ENCODE measurements around the gene BTBD9.

Gene BTBD9

DNA sequence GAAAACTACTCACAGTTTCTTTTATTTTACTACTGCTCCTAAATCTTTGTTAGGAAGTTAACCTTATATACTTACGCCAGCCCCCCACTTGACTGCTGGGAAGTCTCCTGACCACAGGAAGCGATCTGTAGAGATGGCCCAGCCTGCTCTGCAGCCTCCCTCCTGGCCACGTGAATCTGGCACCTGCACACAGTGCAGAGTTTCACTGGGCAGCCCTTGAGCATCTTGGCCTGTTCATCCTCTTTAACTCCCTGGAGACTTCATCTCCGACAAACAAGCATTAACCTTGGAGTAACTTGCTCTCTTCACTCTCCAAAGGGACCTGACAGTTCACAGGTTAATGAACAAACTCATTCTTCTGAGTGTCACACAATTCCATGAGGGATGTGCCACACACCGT lies 294.1 kb downstream of the BTBD9 start:
- DNase-seq (ENCODE audit: low read depth in 3 of 3) = no peak

DNA sequence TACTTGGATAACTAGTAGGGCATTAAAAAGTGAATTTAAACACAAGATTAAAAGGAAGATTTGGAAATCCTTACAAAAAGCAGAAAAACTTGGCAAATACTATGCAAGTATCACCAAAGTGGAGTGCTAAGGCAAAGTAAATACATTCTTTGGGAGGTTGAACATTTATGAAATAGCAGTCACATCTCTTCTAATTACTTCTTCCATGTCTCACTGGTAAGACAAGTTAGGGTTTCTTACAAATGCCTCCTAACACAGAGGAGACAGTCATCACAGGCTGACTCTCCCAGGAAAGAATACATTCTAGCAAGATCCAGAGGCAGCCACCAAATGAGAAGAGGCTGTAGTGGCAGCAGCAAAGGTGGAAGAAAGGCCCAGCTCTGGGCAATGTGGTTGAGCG lies 298.2 kb downstream of the BTBD9 start:
- no peak for DNase-seq (ENCODE audit: low read depth in 3 of 3)

DNA sequence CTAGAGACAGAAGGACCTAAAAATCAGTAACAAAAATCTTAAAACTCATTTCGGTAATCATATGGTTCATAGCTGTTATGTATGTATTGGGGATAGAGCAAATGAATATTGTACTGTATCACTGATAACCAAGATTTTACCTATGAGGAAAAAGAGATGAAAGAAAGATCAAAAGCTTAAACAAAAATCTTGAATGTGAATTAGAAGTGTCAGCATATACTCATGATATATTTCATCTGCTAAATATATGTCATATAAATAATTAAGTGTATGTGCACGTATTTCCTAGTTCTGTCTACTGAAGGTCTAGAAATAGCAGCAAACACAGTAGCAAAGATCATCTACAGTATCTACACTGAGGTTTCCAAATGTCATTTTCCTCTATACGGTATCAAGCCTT lies 299.8 kb downstream of the BTBD9 start:
- DNase-seq (ENCODE audit: low read depth in 3 of 3) = no peak

DNA sequence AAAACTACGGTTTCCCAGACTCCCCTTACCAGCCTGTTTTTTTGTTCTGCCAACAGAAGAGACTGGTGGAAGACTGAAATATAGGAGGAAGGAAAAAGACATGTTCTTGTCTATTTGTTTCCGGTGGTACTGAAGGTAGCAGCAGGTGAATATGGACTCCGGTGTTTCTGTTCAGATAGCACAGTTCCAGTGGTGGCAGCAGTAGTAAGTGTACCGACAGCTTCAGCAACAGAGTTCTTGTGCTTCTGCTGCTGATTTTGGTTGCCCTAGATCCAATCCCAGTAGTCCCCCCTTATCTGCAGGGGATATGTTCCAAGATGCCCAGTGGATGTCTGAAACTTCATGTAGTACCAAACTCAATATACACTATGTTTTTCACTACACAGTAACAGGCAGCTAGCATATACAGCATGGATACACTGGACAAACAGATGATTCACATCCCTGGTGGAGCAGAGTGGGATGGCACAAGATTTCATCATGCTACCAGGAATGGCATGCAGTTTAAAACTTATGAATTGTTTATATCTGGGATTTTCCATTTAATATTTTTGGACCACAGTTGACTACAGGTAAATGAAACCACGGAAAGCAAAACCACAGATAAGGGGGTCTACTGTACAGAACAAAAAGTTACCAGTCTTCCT lies 301.8 kb downstream of the BTBD9 start:
- DNase-seq (ENCODE audit: low read depth in 3 of 3) = no peak

DNA sequence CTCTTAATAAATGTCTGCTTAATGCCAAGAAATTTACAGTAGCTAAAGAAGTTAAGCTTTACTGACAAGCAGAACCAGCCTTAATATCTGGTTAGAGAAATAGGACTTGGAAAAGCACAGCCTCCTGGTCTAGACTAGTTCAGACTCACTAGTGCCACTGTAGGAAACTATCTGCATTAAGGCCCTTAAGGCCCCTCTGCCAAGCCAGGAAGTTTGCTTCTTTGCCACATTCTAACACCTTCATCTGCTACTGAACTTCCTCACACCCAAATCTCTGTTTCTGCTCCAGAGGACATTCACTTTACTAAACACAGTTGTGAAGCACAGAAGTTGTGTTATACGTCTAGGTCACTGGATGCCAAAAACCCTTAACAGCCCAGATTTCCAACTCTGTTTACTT lies 302.8 kb downstream of the BTBD9 start:
- no peak for DNase-seq (ENCODE audit: low read depth in 3 of 3)

DNA sequence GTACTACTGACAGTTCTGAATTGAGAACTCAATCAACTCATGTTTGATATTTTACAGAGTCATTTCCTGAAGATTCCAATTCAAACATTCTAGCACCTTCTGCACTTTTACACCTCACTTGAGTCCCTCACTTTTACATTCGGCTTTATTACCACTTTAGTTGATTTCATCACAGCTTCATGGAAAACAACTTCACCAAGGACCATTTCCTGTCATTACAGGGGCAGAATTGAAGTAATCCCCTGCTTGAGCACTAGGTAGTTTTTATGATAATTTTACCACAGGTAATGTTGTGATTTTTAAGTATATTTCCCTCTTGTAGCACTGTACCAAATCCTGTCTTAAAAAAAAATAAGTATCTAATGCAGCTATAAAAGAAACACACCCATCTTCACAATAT lies 312.9 kb downstream of the BTBD9 start:
- DNase-seq (ENCODE audit: low read depth in 3 of 3) = no peak

DNA sequence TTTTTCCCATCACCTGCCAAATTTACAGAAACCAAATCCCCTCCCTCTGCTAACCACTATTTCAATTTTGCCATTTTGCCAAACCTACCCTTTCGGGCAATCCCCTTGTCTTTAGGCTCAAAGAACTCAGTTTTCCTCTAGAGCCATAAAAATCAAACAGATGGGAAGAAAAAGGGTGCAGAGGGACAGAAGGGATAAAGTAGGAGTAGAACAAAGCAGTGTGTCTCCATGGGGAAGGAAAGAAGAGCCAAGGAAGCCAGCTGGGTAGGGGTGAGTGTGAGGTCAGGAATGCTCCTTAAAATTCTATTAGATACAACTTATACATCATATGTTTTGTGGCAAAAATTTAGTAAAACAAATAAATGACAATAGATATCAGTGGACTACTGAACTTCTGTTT lies 316.5 kb downstream of the BTBD9 start:
- no peak for DNase-seq (ENCODE audit: low read depth in 3 of 3)

DNA sequence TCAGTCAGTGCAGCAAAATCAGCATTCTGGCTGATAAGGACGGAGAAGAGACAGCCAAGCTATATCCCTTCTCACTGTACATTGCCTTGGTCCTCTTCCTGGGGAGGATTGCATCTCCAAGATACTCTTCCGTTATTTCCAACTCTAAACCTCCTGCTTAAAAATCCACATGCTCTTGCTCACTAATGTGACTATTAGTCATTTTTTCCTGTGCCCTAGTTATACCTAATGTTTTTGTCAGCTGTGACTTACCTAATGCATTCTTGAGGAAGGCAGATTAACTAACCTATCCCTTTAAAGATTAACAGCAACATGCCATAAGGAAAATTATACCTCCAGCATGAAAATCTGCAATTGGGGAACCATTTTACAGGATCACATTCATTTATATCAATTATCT lies 317.6 kb downstream of the BTBD9 start:
- no peak for DNase-seq (ENCODE audit: low read depth in 3 of 3)

DNA sequence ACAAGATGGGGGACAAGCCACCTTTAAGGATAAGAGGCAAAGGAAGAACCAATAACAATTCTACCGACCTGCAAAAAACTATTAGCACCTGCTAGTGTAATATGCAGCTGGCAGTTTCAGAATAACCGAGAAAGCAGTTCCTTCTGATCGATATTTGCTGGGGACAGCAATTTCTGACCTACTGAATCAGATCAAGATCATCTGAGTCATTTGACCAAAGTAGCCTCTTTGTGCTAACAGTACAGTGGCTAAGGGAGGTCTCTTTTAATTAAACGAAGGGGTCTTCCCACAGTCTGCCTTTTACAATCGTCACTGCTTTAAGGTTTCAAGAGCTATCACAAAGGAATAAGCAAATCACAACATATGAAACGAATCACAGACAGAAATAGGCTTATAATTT lies 318.9 kb downstream of the BTBD9 start:
- no peak for DNase-seq (ENCODE audit: low read depth in 3 of 3)

DNA sequence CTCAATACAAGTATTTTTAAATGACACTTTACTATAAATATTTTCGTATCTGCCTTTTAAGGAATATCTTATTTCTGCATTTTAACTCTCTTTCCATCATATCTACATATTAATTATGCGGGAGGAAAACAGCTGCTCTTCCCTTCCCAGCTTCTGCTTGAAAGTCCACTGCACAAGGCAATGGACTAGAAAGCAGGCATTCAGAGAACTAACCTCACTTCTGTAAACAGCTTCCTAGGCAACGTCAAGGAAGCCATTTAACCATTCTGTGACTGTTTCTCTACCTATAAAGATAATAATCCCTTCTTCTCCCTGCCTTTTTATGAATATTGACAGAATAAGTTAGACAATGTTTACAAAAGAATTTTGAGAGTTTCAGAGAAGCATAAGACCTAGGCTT lies 319.4 kb downstream of the BTBD9 start:
- no peak for DNase-seq (ENCODE audit: low read depth in 3 of 3)

DNA sequence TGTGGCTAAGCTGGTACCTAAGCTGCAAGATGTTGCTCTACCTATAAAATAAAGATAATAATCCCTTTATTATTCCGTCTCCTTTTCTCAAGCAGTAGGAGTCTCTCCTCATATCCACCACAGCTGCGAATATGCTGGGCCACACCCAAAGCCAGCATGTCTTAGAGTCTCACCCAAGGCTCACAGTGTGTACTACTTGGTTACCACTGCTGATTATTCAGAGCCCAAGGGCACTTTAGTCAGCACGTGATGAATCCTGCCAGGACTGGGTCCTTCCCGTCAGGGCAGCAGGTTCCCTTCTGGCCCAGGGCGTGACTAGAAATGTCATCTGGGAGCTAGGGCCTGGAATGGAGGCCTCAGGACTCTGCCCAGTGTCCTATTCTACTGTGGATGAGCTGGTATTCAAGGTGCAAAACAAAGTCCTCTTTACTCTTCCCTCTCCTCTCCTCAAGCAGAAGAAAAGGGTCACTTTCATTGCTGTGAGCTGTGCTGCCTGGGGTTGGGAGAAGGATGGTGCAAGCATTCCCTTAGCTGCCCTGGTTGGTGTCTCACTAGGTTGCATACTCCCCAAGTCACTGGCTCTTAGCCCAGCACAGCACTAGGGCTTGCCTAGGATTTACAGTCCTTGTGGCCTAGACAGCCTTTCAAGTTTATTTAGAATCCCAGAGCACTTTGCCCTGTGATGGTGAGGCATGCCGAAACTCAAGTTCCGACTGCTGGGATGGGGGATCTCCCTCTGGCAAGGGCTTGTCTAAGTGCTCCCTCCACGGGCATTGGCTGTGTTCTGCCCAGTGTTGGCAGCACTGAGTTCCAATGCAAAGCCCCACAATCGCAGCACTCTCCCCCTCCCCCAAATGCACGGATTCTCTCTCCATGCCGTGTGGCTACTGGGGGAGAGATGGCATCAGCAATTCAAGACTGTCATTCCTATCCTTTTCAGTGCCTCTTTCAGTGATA lies 320.2 kb downstream of the BTBD9 start:
- DNase-seq (ENCODE audit: low read depth in 3 of 3) = no peak

DNA sequence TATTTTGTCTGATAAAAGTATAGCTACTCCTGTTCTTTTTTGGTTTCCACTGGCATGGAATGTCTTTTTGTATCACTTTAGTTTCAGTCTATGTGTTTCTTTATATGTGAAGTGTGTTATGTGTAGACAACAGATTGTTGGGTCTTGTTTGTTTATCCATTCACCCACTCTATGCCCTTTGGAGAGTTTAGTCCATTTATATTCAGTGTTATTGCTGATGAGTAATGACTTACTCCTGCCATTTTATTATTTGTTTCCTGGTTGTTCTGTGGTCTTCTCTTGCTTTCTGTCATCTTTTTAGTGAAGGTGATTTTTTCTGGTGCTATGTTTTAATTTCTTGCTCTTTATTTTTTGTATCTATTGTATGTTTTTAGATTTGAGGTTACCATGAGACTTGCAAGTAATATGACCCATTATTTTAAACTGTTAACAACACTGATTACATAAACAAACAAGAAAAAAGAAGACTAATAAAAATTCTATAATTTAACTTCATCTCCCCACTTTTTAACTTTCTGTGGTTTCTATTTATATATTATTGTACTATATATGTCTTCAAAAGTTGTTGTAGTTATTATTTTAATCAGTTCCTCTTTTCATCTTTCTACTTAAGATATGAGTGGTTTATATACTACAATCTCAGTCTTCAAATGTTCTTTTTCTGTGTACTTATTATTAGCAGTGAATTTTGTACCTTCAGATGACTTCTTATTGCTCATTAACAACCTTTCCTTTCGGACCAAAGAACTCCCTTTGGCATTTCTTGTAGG lies 323.4 kb downstream of the BTBD9 start:
- no peak for DNase-seq (ENCODE audit: low read depth in 3 of 3)

DNA sequence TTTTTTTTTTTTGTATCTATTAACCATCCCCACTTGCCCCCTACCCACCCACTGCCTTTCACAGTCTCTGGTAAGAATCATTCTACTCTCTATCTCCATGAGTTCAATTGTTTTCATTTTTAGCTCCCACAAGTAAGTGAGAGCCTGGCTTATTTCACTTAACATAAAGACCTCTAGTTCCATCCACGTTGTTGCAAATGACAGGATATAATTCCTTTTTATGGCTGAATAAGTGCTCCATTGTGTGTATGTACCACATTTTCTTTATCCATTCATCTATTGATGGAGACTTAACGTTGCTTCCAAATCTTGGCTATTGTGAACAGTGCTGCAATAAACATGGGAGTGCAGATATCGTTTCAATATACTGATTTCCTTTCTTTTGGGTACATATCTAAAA lies 328.5 kb downstream of the BTBD9 start:
- DNase-seq (ENCODE audit: low read depth in 3 of 3) = no peak

DNA sequence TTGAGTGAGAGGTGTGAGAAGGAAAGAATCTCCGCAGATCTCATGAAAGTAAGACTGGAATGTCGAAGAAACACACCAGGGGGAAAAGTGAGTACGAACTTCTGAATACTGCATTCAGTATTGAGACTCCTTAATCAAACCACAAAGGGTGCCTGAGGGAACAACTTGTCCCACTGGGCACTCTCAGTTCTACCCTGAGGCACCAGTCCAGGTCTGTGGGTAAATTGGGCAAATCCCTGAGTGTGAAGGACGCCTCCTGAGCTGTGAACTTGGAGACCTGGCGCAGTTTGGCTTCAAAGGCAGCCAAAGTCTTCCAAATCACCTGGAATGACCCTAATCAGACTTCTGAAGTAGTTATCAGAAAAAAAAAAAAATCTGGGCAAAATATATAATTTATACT lies 329.7 kb downstream of the BTBD9 start:
- DNase-seq (ENCODE audit: low read depth in 3 of 3) = no peak

DNA sequence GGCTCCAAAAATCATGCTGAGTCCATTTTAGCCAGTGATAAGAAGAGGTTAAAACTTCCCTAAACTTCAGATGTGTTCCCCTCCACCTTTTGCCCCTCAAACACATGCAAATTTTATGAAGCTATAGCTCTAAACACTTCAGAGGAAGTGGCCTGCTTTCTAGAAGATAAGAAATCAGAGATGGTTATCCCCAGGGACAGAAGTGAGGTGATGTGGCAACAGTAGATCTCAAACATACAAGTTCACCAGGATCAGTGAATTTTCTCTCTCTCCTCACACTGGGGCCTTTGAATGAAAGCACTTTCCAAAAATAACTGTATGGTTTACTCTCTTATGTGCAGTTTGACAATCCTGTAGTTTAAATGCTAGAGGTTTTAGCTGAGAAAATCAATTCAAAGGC lies 332.0 kb downstream of the BTBD9 start:
- DNase-seq (ENCODE audit: low read depth in 3 of 3) = no peak

DNA sequence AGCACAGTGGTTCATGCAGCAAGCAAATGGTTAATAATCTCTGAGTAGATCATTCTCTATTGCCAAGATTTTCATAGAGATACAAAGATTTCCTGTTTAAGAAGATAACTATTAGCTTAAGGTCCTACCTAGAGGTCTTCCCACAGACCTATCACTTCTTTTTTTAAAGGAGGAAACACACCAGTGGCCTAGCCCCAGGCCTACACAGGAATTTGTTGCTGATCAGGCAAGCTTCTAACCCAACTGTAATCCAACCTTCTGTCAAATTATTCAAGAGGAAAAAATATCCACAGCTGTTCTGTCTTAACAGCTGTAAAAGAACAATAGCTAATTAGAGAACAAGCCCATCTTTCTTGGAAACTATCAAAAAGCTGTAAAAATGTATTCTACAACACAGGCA lies 332.8 kb downstream of the BTBD9 start:
- no peak for DNase-seq (ENCODE audit: low read depth in 3 of 3)

DNA sequence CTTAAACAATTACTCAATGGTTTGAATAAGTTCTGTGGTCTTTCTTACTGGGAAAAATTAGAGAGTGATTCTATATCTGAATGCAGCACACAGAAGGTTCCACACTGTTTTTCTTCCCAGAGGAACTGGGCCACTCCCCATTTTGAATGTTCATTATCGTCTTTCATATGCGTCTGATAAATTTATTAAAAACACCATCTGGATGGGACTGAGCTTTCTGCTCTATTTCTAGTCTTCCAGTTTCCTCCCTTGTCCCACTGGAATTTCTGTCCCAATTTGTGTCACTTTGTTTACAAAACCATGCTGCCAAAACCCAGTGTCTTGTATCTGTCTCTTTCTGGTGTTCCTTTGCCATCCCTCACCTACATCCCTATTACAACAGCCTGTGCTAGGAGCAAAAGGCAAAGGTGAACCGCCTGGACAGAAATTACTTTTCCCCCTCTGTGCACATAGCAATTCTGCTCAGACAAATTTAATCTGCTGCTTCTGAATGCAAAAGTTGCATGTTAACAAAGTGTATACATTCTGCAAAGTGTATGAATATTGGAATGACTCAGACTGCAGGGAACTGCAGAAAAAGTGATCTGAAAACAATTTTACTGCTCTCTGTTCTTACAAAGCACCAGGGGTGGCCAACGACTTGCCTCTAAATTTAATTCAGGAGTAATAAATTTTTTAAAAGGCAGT lies 333.6 kb downstream of the BTBD9 start:
- DNase-seq (ENCODE audit: low read depth in 3 of 3) = no peak

DNA sequence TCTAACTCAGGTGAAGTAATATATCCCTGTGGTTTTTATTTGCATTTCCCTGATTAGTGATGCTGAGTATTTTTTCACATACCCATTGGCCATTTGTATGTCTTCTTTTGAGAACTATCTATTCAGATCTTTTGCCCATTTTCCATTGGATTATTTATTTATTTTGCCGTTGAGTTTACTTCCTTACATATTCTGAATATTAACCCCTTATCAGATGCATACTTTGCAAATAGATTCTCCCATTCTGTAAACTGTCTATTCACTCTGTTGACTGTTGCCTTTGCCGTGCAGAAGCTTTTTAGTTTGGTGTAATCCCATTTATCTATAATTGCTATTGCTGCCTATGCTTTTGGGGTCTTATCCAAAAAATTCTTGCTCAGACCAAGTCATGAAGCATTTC lies 336.9 kb downstream of the BTBD9 start:
- no peak for DNase-seq (ENCODE audit: low read depth in 3 of 3)

DNA sequence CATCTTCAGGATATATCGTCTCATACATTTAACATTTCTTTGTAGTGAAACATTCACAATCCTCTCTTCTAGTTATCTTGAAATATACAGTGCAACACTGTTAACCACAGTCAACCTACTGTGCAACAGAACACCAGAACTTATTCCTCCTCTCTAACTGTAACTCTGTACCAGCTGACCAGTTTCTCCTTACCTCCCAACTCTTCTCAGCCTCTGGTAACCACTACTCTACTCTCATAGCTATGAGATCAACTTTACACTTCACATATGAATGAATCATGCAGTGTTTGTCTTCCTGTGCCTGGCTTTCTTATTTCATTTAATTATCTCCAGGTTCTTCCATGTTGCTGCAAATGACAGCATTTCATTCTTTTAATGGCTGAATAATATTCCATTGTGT lies 337.6 kb downstream of the BTBD9 start:
- DNase-seq (ENCODE audit: low read depth in 3 of 3) = no peak

DNA sequence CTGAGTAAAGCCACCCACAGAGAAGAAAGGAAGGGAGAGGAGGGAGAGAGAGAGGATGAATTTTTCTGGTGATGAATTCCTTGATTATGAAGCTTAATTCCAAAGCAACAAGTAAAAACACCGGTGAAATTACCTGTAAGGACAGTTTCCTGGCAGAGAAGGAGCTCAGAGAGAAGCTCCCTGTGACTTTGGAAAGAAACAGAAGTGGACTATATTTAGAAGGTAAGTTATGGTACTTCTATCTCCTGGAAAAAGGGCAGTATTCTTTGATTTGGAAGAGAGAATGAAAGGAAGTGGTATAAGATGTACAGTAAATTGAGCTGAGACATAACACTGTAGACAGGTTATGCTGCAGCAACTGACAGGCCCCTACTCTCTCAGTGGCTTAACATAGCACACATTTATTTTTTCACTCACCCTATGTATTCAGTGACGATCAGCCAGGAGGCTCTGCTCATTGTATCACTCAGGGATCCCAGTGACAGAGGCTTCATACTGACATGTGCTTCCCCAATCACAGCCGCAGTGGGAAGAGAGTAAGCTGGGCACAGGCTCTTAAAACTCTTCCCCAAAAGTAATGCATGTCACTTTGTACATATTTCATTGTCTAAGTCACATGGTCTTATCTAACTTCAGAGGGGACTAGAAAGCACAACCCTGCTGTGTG lies 349.5 kb downstream of the BTBD9 start:
- no peak for DNase-seq (ENCODE audit: low read depth in 3 of 3)

DNA sequence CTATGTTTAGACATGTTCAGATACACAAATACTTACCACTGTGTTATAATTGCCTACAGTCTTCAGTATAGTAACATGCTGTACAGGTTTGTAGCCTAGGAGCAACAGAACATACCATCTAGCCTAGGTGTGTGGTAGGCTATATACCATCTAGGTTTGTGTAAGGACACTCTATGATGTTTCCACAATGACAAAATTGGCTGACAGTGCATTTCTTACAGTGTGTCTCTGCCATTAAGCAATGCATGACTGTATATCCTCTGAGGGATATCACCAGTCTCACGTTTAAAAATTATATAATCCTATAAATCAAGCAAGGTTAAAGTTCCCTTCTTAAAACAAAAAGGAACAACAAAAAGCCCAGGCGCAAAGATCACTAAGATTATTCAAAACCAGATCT lies 352.2 kb downstream of the BTBD9 start:
- DNase-seq (ENCODE audit: low read depth in 3 of 3) = no peak
